Muscle layer of duodenum (tissue), 2 donors: ENCODE measurements around the gene SMIM10L2A.
"Not testable (repeated sequence)": the region's sequence is repeated elsewhere in the genome, so short reads cannot be mapped to it uniquely, and the experiment has no call there.

Source experiments
- H3K27ac ChIP-seq: one replicate; pipeline ENCODE4 v1.7.0; 2013; ENCODE audit warnings: mild to moderate bottlenecking, low read length
- H3K27me3 ChIP-seq: one replicate; pipeline ENCODE4 v1.7.0; 2013; ENCODE audit warnings: low read depth, mild to moderate bottlenecking, control low read depth, low read length
- H3K36me3 ChIP-seq, 2 donors: one replicate each; pipeline ENCODE4 v1.7.0; 2013; ENCODE audit warnings: low read length in 2 of 2, control low read depth in 1 of 2, mild to moderate bottlenecking in 1 of 2; ENCODE audit not compliant: insufficient read depth in 2 of 2, control insufficient read depth in 1 of 2
- H3K4me1 ChIP-seq, 2 donors: one replicate each; pipeline ENCODE4 v1.7.0; 2013; ENCODE audit warnings: low read length in 2 of 2, mild to moderate bottlenecking in 2 of 2, control low read depth in 1 of 2, moderate library complexity in 1 of 2; ENCODE audit not compliant: insufficient read depth in 2 of 2, control insufficient read depth in 1 of 2
- H3K4me3 ChIP-seq, 2 donors: one replicate each; pipeline ENCODE4 v1.7.0; 2013; ENCODE audit warnings: low read length in 2 of 2, low read depth in 1 of 2, mild to moderate bottlenecking in 1 of 2
- H3K9me3 ChIP-seq, 2 donors: one replicate each; pipeline ENCODE4 v1.7.0; 2013; ENCODE audit warnings: low read length in 2 of 2, control low read depth in 1 of 2, mild to moderate bottlenecking in 1 of 2; ENCODE audit not compliant: control insufficient read depth in 1 of 2
- donor health status: healthy.

Gene SMIM10L2A

DNA sequence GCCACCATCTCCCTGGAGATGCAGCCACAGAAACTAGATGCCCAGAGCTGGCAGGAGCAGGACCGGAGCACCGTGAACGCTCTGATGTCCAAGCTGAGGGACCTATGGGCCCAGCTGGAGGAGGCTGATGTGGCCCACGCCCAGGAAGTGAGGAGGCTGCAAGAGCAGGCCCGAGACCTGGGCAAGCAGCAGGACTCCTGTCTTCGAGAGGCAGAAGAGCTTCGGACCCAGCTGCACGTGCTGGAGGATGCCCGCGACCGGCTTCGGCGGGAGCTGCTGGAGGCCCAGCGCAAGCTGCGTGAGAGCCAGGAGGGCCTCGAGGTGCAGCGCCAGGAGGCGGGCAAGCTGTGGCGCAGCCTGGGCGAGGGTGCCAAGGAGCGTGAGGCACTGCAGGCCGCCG lies 14.2 kb downstream of the SMIM10L2A start:
- H3K4me3 ChIP-seq = no peak overlapping the region
- no peaks in the 10 kb centered on the region for H3K4me1 ChIP-seq
- no peaks in the 10 kb centered on the region for H3K9me3 ChIP-seq
- no peak overlapping the region for H3K27ac ChIP-seq
- no peaks in the 10 kb centered on the region for H3K36me3 ChIP-seq
- H3K27me3 ChIP-seq = no peaks in the 10 kb centered on the region

DNA sequence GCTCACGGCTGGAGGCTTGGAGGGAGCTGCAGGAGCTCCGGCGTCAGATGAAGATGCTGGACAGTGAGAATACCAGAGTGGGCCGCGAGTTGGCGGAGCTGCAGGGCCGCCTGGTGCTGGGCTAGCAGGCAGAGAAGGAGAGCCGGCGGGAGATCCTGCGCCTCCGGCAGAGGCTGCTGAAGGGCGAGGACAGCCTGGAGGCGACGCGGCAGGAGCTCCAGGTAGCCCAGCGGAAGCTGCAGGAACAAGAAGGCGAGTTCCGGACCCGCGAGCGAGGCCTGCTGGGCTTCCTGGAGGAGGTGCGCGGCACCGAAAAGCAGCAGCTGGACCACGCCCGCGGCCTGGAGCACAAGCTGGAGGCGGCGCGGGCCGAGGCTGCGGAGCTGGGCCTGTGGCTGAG lies 14.7 kb downstream of the SMIM10L2A start:
- Histone ChIP-seq H3K9me3 (no peaks in the 10 kb centered on the region), H3K27me3 (no peaks in the 10 kb centered on the region), H3K36me3 (no peaks in the 10 kb centered on the region), H3K27ac (no peak overlapping the region), H3K4me1 (no peaks in the 10 kb centered on the region), H3K4me3 (no peak overlapping the region)

DNA sequence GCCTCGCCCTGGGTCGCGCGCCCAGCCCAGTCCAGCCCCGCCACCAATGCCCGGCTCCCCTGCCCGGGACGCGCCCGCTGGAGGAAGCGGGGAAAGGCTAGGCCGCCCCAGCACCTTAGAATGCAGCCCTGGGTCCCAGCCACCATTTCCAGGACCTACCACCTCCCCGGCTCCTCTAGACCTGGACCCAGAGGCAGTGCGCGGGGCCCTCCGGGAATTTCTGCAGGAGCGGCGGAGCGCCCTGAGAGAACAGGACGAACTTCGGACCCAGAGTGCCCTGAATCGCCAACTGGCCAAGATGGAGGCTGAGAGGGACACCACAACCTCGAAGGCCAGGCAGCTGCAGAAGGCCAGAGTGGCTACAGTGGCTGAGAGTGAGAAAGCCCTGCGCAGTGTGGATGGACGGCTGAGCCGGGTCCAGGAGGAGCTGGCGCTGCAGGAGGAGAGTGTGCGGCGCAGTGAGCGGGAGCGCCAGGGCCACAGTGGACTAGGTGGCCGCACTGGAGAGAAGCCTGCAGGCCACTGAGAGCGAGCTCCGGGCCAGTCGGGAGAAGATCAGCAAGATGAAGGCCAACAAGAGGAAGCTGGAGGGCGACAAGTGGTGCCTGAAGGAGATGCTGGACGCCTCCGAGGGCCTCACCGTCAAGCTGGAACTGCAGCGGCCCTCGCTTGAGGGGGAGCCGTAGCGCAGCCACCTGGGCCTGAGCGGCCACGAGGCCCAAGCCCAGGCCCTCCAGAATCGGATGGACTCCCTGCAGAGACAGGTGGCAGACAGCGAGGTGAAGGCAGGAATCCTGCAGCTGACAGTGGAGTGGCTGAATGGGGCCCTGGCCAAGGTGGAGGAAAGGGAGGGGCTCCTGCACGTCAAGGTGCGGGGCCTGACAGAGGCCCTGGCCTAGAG lies 15.5 kb downstream of the SMIM10L2A start:
- no peaks in the 10 kb centered on the region for H3K9me3 ChIP-seq

DNA sequence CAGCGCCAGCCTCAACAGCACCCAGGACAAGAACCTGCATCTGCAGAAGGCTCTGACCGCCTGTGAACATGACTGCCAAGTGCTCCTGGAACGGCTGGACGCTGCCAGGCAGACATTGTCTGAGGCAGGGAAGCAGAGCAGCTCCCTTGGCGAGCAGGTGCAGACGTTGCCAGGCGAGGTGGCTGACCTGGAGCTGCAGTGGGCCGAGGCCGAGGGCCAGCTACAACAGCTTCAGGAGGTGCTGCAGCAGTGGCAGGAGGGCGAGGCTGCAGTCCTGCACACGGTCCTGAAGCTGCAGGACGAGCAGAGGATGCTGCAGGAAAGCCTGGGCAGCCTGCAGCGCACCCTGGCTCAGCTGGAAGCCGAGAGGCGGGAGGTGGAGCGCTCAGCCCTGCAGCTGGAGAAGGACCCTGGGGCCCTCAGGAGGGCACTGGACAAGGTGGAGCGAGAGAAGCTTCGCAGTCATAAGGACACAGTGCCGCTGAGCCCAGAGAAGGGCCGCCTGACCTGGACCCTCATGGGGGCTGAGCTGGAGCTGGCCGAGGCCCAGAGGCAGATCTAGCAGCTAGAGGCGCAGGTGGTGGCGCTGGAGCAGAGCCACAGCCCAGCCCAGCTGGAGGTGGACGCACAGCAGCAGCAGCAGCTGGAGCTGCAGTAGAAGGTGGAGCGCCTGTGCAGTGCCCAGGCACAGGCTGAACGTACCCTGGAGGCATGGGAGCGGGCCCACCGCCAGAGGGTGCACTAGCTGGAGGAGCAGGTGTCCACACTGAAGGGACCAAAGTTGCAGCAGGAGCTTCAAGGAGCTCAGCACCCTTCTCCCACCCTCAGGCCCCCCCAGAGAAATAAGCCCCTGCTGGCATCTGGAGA lies 16.4 kb downstream of the SMIM10L2A start:
- H3K9me3 ChIP-seq = no peaks in the 10 kb centered on the region
- H3K36me3 ChIP-seq = no peaks in the 10 kb centered on the region
- no peak overlapping the region for H3K4me3 ChIP-seq
- no peak overlapping the region for H3K27ac ChIP-seq
- H3K4me1 ChIP-seq = no peaks in the 10 kb centered on the region
- no peaks in the 10 kb centered on the region for H3K27me3 ChIP-seq

More for the DNA sequence above, 15.5 kb downstream of the SMIM10L2A start:
- Histone ChIP-seq H3K4me3 (no peak overlapping the region), H3K4me1 (no peaks in the 10 kb centered on the region), H3K27me3 (no peaks in the 10 kb centered on the region), H3K36me3 (no peaks in the 10 kb centered on the region), H3K27ac (no peak overlapping the region)

DNA sequence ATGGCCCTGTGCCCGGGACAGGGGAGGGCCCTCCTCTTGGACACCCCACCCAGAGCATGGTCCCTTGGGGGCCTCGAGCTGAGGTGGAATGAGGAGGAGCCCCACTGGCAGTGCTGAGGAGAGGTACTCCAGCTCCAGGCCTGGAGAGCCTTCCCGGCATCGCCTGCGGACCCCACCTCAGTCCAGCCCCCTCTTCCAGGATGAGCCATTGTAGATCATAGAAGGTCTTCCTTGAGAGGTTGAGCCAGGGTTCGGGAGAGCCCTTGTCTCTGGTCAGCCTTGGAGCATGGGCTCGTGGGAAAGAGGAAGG lies 16.9 kb downstream of the SMIM10L2A start:
- H3K4me1 ChIP-seq = no peaks in the 10 kb centered on the region
- no peaks in the 10 kb centered on the region for H3K27me3 ChIP-seq
- no peaks in the 10 kb centered on the region for H3K36me3 ChIP-seq
- H3K4me3 ChIP-seq = no peak overlapping the region
- H3K27ac ChIP-seq = no peak overlapping the region
- H3K9me3 ChIP-seq = no peaks in the 10 kb centered on the region

DNA sequence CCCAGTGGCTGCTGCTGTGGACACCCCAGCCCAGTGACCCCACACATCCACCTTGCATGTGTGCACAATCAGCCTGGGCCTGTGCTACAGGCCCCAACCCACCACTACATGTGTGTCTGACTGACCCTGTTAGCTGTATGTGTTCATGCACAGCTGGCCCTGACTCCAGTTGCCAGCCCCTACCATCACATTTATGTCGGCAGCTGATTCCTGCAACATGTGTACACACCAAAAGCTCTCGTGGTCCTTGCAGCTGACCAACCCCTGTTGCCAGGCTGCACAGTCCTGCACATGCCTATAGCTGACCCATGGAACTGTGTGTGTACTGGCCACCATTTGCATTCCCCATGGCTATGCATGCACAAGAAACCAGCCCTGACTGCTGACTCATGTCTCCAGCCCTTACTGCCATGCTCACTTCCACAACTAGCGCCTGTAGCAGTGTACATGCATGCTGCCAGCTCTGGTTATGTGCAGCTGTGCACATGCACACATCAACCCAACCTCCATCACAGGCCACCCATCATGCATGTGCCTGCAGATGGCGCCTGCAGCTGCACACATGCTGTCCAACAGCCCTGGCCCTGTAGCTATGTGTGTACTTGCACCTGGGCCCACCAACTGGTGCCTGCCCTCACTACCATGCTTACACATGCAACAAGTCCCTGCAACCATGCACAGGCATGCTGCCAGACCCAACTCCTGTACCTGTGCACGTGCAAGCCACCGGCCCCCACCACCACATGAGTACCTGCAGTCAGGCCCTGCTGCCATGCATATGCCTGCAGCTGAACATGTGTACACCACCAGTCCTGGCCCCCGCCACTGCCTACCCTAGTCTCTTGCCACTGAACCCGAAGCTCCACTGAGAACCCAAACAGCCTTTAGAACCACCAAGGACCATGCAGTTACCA lies 28.1 kb downstream of the SMIM10L2A start:
- no peaks in the 10 kb centered on the region for H3K9me3 ChIP-seq
- H3K27ac ChIP-seq = no peak overlapping the region
- no peak overlapping the region for H3K4me3 ChIP-seq
- H3K4me1 ChIP-seq = no peaks in the 10 kb centered on the region
- H3K27me3 ChIP-seq = no peaks in the 10 kb centered on the region
- H3K36me3 ChIP-seq = no peaks in the 10 kb centered on the region

DNA sequence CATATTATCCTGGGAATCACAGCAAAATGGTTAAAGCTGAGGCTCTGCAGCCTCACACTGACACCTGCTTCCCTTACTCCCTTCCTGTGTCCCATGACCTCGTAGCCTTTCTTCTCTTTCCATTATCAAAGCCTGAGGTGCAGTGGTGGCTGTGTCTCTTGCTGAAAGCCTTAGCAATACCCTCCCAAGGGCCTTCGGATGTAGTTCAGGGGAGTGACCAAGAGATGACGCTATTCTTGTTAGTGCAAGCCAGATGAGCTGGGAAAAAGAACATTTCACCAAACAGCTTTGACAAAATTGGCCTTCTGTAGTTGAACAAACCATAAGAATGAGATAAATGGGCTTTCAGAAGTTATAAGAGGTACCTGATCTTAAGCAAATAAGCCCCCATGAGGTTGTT lies 31.6 kb downstream of the SMIM10L2A start:
- Histone ChIP-seq H3K4me1 (no peaks in the 10 kb centered on the region), H3K27me3 (no peaks in the 10 kb centered on the region), H3K27ac (no peak overlapping the region), H3K4me3 (no peak overlapping the region), H3K9me3 (peaks cover 0 to 4% of the 10 kb centered on the region in 2 donors), H3K36me3 (no peaks in the 10 kb centered on the region)

DNA sequence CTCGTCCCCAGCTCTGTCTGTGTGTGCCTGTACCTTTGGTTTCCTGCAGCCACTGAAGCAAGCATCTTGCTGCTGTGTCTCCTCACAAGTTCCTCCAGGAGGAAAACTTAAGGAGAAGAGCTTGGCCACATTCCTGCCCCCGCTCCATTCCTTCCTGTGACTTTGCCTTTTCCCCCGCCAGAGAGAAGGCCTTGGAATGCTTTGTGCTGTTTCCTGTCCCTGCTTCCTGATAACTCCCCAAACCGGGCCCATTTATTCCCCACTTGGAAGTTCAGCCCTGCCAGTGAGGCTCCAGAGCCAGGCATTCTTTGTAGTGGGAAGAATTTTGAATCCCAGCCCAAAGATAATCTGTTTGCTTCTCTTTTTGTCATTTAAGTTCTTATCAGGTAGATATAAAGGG lies 33.1 kb downstream of the SMIM10L2A start:
- peaks cover 0 to 4% of the 10 kb centered on the region in 2 donors for H3K9me3 ChIP-seq
- H3K4me3 ChIP-seq = no peak overlapping the region
- no peaks in the 10 kb centered on the region for H3K36me3 ChIP-seq
- no peaks in the 10 kb centered on the region for H3K27me3 ChIP-seq
- H3K27ac ChIP-seq = no peak overlapping the region
- no peaks in the 10 kb centered on the region for H3K4me1 ChIP-seq

DNA sequence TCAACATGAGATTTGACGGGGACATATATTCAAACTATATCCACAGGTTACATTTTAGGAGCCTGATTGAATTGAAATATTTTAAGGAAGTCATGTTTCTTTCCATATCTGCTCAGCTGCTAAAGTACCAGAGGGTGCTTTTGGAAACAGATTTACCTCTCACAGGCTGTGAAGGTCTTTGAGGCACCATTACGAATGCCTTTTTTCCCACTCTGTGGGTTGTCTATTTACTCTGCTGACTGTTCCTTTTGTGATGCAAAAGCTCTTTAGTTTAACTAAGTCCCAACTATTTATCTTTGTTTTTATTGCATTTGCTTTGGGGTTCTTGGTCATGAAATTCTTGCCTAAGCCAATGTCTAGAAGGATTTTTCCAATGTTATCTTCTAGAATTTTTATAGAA lies 40.0 kb downstream of the SMIM10L2A start:
- not testable (repeated sequence) for H3K27me3 ChIP-seq, H3K9me3 ChIP-seq, H3K4me1 ChIP-seq, H3K27ac ChIP-seq, H3K36me3 ChIP-seq, H3K4me3 ChIP-seq

DNA sequence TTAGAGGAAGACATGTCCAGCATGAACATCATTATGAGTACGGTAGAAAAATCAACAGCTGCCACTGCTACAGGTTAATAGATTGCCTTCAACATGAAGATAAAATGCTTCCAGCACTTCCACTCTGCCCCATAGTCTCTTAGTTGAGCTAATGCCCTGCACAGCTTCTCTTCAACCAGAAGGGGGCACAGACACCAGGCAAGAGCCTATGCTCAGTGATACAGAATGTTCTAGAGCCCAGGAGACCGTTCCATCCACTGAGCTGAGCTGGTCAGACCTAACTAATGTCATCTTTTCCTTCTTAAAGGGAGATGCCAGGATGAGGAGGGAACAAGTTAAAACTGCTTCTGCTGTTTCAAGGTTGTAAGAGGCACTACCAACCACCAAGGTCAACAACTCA lies 42.2 kb downstream of the SMIM10L2A start:
- Histone ChIP-seq H3K4me1 (no peaks in the 10 kb centered on the region), H3K9me3 (no peaks in the 10 kb centered on the region), H3K27me3 (no peaks in the 10 kb centered on the region), H3K27ac (no peak overlapping the region), H3K4me3 (no peak overlapping the region), H3K36me3 (no peaks in the 10 kb centered on the region)

DNA sequence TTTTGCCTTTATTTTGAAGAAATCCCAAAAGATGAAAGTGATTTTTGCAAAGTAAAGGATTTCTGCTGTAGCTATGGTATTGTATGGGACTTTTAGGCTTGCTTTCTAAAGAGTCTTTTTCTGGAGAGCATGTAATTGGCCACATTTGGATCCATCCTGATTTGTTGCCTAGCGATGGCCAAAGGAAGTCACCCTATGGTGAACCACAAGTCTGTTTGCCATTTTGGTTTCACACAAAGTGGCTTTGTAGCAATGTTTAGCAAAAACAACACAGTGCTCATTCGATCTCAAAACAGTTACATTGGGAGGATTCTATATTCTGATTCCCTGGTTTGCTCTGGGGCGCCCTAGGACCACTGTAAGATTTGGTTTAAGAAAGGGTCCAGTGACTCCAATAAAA lies 54.6 kb downstream of the SMIM10L2A start:
- Histone ChIP-seq H3K4me3 (no peak overlapping the region), H3K9me3 (no peaks in the 10 kb centered on the region), H3K27ac (no peak overlapping the region), H3K27me3 (no peaks in the 10 kb centered on the region), H3K4me1 (no peaks in the 10 kb centered on the region), H3K36me3 (no peaks in the 10 kb centered on the region)
